Measurements from ENCODE around the gene CHN1.

DNA sequence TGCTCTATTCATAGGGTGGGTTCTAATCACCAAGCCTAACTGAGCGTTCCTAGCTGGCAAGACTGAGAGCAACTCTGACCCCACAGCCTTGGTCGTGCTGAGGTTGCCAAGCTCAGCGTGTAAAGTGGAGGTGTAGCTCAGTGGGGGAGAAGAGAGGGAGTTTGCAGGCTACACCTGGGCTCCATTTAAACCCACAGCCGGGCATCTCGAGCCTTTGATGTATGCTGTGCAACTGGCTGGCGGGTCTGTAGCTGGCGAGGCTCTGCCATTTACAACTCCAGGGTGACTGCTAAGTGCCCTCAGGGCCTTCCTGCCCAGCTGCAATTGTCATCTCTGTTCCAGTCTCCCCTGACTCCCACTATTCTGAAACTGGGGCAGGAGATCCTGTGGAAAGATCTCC lies 220.9 kb downstream of the CHN1 start:
- TF ChIP-seq, protein P1, sequence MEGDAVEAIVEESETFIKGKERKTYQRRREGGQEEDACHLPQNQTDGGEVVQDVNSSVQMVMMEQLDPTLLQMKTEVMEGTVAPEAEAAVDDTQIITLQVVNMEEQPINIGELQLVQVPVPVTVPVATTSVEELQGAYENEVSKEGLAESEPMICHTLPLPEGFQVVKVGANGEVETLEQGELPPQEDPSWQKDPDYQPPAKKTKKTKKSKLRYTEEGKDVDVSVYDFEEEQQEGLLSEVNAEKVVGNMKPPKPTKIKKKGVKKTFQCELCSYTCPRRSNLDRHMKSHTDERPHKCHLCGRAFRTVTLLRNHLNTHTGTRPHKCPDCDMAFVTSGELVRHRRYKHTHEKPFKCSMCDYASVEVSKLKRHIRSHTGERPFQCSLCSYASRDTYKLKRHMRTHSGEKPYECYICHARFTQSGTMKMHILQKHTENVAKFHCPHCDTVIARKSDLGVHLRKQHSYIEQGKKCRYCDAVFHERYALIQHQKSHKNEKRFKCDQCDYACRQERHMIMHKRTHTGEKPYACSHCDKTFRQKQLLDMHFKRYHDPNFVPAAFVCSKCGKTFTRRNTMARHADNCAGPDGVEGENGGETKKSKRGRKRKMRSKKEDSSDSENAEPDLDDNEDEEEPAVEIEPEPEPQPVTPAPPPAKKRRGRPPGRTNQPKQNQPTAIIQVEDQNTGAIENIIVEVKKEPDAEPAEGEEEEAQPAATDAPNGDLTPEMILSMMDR (IDR thresholded peaks at IDR 0.05; ENCODE audit: low read depth, low read length, poor library complexity, severe bottlenecking) = no peak
- TF ChIP-seq EZH2phosphoT487 (IDR thresholded peaks at IDR 0.05; ENCODE audit: borderline replicate concordance, low read length) = no peak
